ENCODE measurements around the gene TRMT61B.

- TF ChIP-seq FEZF1 (tag by site-specific recombination; IDR thresholded peaks at IDR 0.05) (no peak), ZNF24 (tag by site-specific recombination; IDR thresholded peaks at IDR 0.05) (no peak), ZFP37 (tag by site-specific recombination; IDR thresholded peaks at IDR 0.05) (no peak), ZBTB8A (tag by site-specific recombination; IDR thresholded peaks at IDR 0.05) (no peak), HOXA7 (CRISPR knock-in tag; IDR thresholded peaks at IDR 0.05; ENCODE audit: borderline replicate concordance) (no peak), ZBTB26 (tag by site-specific recombination; optimal IDR thresholded peaks at IDR 0.05) (no peak), CTCF (tag by site-specific recombination; IDR thresholded peaks at IDR 0.05) (no peak), ZFP3 (tag by site-specific recombination; IDR thresholded peaks at IDR 0.05; ENCODE audit: low read depth) (no peak), SCRT2 (tag by site-specific recombination; IDR thresholded peaks at IDR 0.05) (no peak), ZNF302 (tag by site-specific recombination; IDR thresholded peaks at IDR 0.05; ENCODE audit: low read depth) (no peak)
- TF ChIP-seq, protein P1, sequence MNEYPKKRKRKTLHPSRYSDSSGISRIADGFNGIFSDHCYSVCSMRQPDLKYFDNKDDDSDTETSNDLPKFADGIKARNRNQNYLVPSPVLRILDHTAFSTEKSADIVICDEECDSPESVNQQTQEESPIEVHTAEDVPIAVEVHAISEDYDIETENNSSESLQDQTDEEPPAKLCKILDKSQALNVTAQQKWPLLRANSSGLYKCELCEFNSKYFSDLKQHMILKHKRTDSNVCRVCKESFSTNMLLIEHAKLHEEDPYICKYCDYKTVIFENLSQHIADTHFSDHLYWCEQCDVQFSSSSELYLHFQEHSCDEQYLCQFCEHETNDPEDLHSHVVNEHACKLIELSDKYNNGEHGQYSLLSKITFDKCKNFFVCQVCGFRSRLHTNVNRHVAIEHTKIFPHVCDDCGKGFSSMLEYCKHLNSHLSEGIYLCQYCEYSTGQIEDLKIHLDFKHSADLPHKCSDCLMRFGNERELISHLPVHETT (tag by site-specific recombination; IDR thresholded peaks at IDR 0.05): no peak
Measured at GRCh38 chr2:28901202-28901601, 31.1 kb upstream of the TRMT61B start.

All from HEK293 (cell line).